ENCODE data around the gene DFFB. TPM values are rescaled to one million over a fixed set of nuclear protein-coding genes. Genes with fewer than 3 reads are reported as not detected.

DFFB gene
- total RNA-seq, 1 experiment from 2014 or later, result 9.0 TPM

- H3K36me3 ChIP-seq (ENCODE audit: control insufficient read depth in 1 of 2, insufficient read depth in 2 of 2, low read length in 2 of 2), result peaks cover 3 to 4% of the 10 kb centered on the region in 2 experiments; a peak in 2 of 4 replicates
- no peak overlapping the region for H2AFZ ChIP-seq (ENCODE audit: low read depth, low read length, poor library complexity, severe bottlenecking)
- H3K9ac ChIP-seq (ENCODE audit: low read length), result no peak overlapping the region
- ChIA-PET RAD21 (ENCODE audit: low non-redundant PET in 1 of 2, low total read pairs in 2 of 2, uncharacterized antibody in 2 of 2, unreplicated experiment in 2 of 2) (no interaction called here), POLR2A (no interaction called here), CTCF (no interaction called here)
- H3K4me3 ChIP-seq (replicated peaks in 1 of 2; ENCODE audit: low read depth in 1 of 2, low read length in 2 of 2), result no peak overlapping the region
- H4K20me1 ChIP-seq (ENCODE audit: insufficient read depth), result no peaks in the 10 kb centered on the region
- ATAC-seq (no peak), DNase-seq (ENCODE audit: low read depth, low spot score) (no peak)
- H3K9me3 ChIP-seq (ENCODE audit: control insufficient read depth in 1 of 2, insufficient read depth in 1 of 2, low read depth in 1 of 2, low read length in 2 of 2), result peaks cover 3 to 4% of the 10 kb centered on the region in 2 experiments; a peak in 2 of 4 replicates
- no peak overlapping the region for H3K27ac ChIP-seq (ENCODE audit: low read depth, low read length)
- H3K27me3 ChIP-seq (ENCODE audit: insufficient read depth, low read length), result no peaks in the 10 kb centered on the region
- no peaks in the 10 kb centered on the region for H3K79me2 ChIP-seq (ENCODE audit: insufficient read depth, low read length)
- no TSS peak for BruUV-seq (replicated peaks)
- TF ChIP-seq ZBTB33 (IDR thresholded peaks at IDR 0.05; ENCODE audit: extremely low read depth, insufficient replicate concordance, low read length) (no peak), POLR2A (IDR thresholded peaks at IDR 0.05; ENCODE audit: borderline replicate concordance, extremely low read depth, insufficient read depth, insufficient read length) (no peak), EGR1 (IDR thresholded peaks at IDR 0.05; ENCODE audit: low read depth) (no peak), RAD21 (IDR thresholded peaks at IDR 0.05; ENCODE audit: low read depth) (no peak), ZFX (IDR thresholded peaks at IDR 0.05) (no peak)
- intact Hi-C loops (cut with micrococcal nuclease), result no loop called here
- no peak overlapping the region for H3K4me2 ChIP-seq (ENCODE audit: low read length)
- no peaks in the 10 kb centered on the region for H3K4me1 ChIP-seq (ENCODE audit: control insufficient read depth in 1 of 2, insufficient read depth in 2 of 2, low read length in 2 of 2)
- no peaks in the 10 kb centered on the region for H3K9me2 ChIP-seq (ENCODE audit: insufficient read depth)
Measured at GRCh38 chr1:3883194-3883925, 26.1 kb downstream of the DFFB start.

GRCh38 chr1:3884966-3885365 lies 27.7 kb downstream of the DFFB start:
- RAD21 ChIA-PET (ENCODE audit: low non-redundant PET in 1 of 2, low total read pairs in 2 of 2, uncharacterized antibody in 2 of 2, unreplicated experiment in 2 of 2), result no interaction called here
- H3K9ac ChIP-seq (ENCODE audit: low read length), result no peak overlapping the region
- no peaks in the 10 kb centered on the region for H3K79me2 ChIP-seq (ENCODE audit: insufficient read depth, low read length)
- H2AFZ ChIP-seq (ENCODE audit: low read depth, low read length, poor library complexity, severe bottlenecking), result no peak overlapping the region
- POLR2A ChIA-PET, result no interaction called here
- H3K4me1 ChIP-seq (ENCODE audit: control insufficient read depth in 1 of 2, insufficient read depth in 2 of 2, low read length in 2 of 2), result no peaks in the 10 kb centered on the region
- H3K4me2 ChIP-seq (ENCODE audit: low read length), result no peak overlapping the region
- H3K4me3 ChIP-seq (replicated peaks in 1 of 2; ENCODE audit: low read depth in 1 of 2, low read length in 2 of 2), result no peak overlapping the region
- BruUV-seq (replicated peaks), result no TSS peak
- intact Hi-C loops (cut with micrococcal nuclease), result no loop called here
- DNase-seq (ENCODE audit: low read depth, low spot score) (no peak), ATAC-seq (no peak)
- H3K36me3 ChIP-seq (ENCODE audit: control insufficient read depth in 1 of 2, insufficient read depth in 2 of 2, low read length in 2 of 2), result peaks cover 9 to 12% of the 10 kb centered on the region in 2 experiments; a peak in 3 of 4 replicates
- CTCF ChIA-PET, result no interaction called here
- TF ChIP-seq ATF3 (IDR thresholded peaks at IDR 0.05) (no peak), POLR2AphosphoS5 (IDR thresholded peaks at IDR 0.05; ENCODE audit: low read depth, low read length) (no peak), EGR1 (IDR thresholded peaks at IDR 0.05; ENCODE audit: low read depth) (no peak), ZBTB33 (IDR thresholded peaks at IDR 0.05; ENCODE audit: extremely low read depth, insufficient replicate concordance, low read length) (no peak)
- no peak overlapping the region for H3K27ac ChIP-seq (ENCODE audit: low read depth, low read length)
- no peaks in the 10 kb centered on the region for H4K20me1 ChIP-seq (ENCODE audit: insufficient read depth)
- H3K9me3 ChIP-seq (ENCODE audit: control insufficient read depth in 1 of 2, insufficient read depth in 1 of 2, low read depth in 1 of 2, low read length in 2 of 2), result no peaks in the 10 kb centered on the region
- no peaks in the 10 kb centered on the region for H3K9me2 ChIP-seq (ENCODE audit: insufficient read depth)
- no peaks in the 10 kb centered on the region for H3K27me3 ChIP-seq (ENCODE audit: insufficient read depth, low read length)
